Neutrophil (primary cell): ENCODE data around the gene EVI5L.

Source experiments
- H3K27ac ChIP-seq: fragments of 200-600 bp; sonication (generic); 2 replicates; pipeline ENCODE4 v1.5.1; 2016; ENCODE audit warnings: mild to moderate bottlenecking, moderate library complexity
- H3K27me3 ChIP-seq: fragments of 200-600 bp; sonication (generic); 2 replicates; pipeline ENCODE4 v1.6.0; 2016; ENCODE audit warnings: mild to moderate bottlenecking
- H3K36me3 ChIP-seq: fragments of 200-600 bp; sonication (generic); 2 replicates; pipeline ENCODE4 v1.5.1; 2017
- H3K4me1 ChIP-seq, 2 experiments: fragments of 200-600 bp in 1 of 2; sonication (generic) in 1 of 2; 1 replicate in 1 of 2; 2 replicates in 1 of 2; pipeline versions ENCODE4 v1.5.1 to v1.6.1; 2013 to 2016; ENCODE audit warnings: low read depth in 1 of 2, low read length in 1 of 2, mild to moderate bottlenecking in 1 of 2, moderate library complexity in 1 of 2; ENCODE audit not compliant: control insufficient read depth in 1 of 2, insufficient read depth in 1 of 2
- H3K4me3 ChIP-seq, 2 experiments: fragments of 200-600 bp in 1 of 2; sonication (generic) in 1 of 2; 1 replicate in 1 of 2; 2 replicates in 1 of 2; pipeline ENCODE4 v1.5.1; 2013 to 2016; ENCODE audit warnings: low read depth in 1 of 2, low read length in 1 of 2, mild to moderate bottlenecking in 1 of 2, moderate library complexity in 1 of 2
- H3K9me3 ChIP-seq: fragments of 200-600 bp; sonication (generic); 2 replicates; pipeline ENCODE4 v1.5.1; 2016
- TF ChIP-seq, protein P1 (sequence below): fragments of 200-600 bp; sonication (generic); IDR thresholded peaks from 2 replicates; pipeline ENCODE4 v1.5.1; 2016; ENCODE audit warnings: antibody characterized with exemption

Gene EVI5L

DNA sequence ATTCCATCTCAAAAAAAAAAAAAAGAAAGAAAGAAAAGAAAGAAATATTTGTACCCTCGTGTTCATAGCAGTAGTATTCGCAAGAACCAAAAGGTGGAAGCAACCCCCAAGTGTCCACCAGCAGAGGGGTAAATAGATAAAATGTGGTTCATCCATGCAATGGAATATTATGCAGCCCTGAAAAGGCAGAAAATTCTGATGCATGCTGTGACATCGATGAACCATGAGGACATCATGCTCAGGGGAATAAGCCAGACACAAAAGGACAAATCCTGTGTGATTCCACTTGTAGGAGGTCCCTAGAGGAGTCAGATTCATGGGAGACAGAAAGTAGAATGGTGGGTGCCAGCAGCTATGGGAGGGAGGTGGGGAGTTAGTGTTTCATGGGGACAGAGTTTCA is 51.9 kb downstream of the EVI5L start:
- Histone ChIP-seq H3K27me3 (peaks cover 33% of the 10 kb centered on the region), H3K9me3 (no peaks in the 10 kb centered on the region), H3K4me1 (no peaks in the 10 kb centered on the region), H3K36me3 (no peaks in the 10 kb centered on the region), H3K4me3 (no peak overlapping the region), H3K27ac (no peak overlapping the region)
- TF ChIP-seq, protein P1, sequence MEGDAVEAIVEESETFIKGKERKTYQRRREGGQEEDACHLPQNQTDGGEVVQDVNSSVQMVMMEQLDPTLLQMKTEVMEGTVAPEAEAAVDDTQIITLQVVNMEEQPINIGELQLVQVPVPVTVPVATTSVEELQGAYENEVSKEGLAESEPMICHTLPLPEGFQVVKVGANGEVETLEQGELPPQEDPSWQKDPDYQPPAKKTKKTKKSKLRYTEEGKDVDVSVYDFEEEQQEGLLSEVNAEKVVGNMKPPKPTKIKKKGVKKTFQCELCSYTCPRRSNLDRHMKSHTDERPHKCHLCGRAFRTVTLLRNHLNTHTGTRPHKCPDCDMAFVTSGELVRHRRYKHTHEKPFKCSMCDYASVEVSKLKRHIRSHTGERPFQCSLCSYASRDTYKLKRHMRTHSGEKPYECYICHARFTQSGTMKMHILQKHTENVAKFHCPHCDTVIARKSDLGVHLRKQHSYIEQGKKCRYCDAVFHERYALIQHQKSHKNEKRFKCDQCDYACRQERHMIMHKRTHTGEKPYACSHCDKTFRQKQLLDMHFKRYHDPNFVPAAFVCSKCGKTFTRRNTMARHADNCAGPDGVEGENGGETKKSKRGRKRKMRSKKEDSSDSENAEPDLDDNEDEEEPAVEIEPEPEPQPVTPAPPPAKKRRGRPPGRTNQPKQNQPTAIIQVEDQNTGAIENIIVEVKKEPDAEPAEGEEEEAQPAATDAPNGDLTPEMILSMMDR = no peak

DNA sequence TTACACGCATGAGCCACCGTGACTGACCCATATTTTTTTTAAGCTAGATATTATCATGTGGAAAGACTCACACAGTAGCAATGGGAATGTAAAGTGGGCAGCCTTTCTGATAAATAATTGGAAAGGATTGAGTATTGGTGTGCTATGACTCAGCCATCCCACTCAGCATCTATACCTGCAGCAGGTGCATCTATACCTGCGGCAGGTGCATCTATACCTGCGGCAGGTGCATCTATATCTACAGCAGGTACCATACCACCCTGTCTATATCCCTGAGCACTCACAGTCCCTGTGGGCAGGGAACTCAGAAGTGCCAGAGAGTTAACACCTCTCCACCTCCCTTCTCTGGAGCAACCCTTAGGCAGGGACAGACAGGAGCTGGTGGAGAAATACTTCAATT is 53.1 kb downstream of the EVI5L start:
- Histone ChIP-seq H3K27ac (no peak overlapping the region), H3K4me3 (no peak overlapping the region), H3K4me1 (peaks cover 0 to under 1% of the 10 kb centered on the region in 2 experiments), H3K36me3 (no peaks in the 10 kb centered on the region), H3K9me3 (no peaks in the 10 kb centered on the region), H3K27me3 (peaks cover 38% of the 10 kb centered on the region)
- TF ChIP-seq, protein P1 = no peak

DNA sequence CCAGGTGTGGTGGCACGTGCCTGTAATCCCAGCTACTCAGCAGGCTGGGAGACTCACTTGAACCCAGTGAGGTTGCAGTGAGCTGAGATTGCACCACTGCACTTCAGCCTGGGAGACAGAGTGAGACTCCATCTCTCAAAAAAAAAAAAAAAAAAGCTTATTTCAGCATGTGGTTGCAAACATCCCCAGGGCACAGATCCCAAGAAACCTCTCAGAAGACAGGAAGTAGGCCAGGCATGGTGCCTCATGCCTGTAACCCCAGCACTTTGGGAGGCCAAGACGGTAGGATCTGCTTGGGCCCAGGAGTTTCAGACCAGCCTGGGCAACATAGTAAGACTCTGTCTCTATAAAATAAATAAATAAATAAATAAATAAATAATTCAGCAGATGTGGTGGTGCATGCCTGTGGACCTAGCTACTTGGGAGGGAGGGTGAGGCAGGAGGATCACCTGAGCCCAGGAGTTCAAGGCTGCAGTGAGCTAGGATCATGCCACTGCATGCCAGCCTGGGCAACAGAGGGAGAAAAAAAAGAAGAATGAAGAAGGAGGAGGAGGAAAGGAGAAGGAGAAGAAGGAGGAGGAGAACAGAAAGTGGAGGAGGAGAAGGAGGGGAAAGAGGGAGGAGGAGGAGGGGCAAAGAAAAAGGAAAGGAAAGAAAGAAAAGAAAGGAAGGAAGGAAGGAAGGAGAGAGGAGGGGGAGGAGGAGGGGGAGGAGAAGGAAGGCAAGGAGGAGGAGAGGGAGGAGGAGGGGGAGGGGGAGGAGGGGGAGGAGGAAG is 54.0 kb downstream of the EVI5L start:
- TF ChIP-seq, protein P1 = no peak
- H3K4me1 ChIP-seq = peaks cover 0 to 3% of the 10 kb centered on the region in 2 experiments
- peaks cover 46% of the 10 kb centered on the region for H3K27me3 ChIP-seq
- no peaks in the 10 kb centered on the region for H3K9me3 ChIP-seq
- H3K36me3 ChIP-seq = no peaks in the 10 kb centered on the region
- no peak overlapping the region for H3K4me3 ChIP-seq
- no peak overlapping the region for H3K27ac ChIP-seq

DNA sequence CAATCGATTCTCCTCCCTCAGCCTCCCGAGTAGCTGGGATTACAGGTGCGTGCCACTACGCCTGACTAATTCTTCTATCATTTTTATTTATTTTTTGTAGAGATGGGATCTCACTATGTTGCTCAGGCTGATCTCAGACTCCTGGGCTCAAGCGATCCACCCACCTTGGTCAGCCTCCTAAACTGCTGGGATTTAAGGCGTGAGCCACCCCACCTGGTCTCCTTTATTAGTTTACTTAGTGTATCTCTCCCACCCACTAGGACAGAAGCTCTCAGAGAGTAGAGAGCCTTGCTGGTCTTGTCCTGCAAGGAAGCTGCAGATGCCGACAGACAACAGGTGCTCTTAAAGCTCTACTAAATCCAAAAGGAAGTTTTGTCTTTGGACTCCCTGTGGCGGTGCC is 55.8 kb downstream of the EVI5L start:
- Histone ChIP-seq H3K36me3 (no peaks in the 10 kb centered on the region), H3K27me3 (peaks cover 62% of the 10 kb centered on the region), H3K9me3 (no peaks in the 10 kb centered on the region), H3K4me1 (peaks cover 0 to 3% of the 10 kb centered on the region in 2 experiments), H3K27ac (no peak overlapping the region), H3K4me3 (no peak overlapping the region)
- TF ChIP-seq, protein P1 = no peak

DNA sequence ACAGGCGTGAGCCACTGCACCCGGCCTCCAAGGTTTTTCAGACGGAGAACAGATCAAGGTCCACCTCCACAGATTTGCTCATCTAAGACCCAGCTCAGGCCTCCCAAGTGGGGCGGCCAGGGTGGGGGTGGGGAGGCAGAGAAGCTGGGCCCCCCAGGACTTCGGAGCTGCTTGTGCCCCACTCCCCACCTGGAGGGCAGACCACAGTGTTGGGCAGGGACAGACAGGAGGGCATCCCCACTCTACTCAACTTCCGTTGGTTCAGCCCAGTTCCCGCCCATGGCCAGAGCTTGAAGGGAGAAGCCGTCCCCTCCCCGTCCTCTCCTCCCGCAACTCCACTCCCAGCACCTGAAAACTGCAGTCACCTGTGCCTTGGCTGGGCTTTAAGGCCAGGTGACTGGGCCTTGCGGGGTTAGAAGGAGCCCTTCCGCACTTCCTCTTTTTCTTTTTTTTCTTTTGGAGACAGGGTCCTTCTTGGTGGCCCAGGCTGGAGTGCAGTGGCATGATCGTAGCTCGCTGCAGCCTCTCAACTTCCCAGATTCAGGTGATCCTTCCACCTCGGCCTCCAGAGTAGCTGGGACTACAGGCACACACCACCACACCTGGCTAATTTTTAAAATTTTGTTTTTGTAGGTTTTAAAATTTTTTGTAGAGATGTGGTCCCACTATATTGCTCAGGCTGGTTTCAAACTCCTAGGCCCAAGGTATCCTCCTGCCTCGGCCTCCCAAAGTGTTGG is 57.6 kb downstream of the EVI5L start:
- Histone ChIP-seq H3K9me3 (no peaks in the 10 kb centered on the region), H3K27me3 (peaks cover 69% of the 10 kb centered on the region), H3K27ac (no peak overlapping the region), H3K4me1 (peaks cover 0 to 3% of the 10 kb centered on the region in 2 experiments), H3K4me3 (no peak overlapping the region), H3K36me3 (no peaks in the 10 kb centered on the region)
- TF ChIP-seq, protein P1 = no peak
